ENCODE results near the gene USP1.

- TF ChIP-seq CTCF (conservative IDR thresholded peaks at IDR 0.05; ENCODE audit: low read depth, low read length), result no peak
- no peak for TF ChIP-seq POLR2A (IDR thresholded peaks at IDR 0.05; ENCODE audit: low read depth, low read length)
Measured at GRCh38 chr1:62425041-62425440, 11.8 kb upstream of the USP1 start.

Data from IMR-90 (cell line).